HG03159 (cell line): ENCODE data around the gene TMEM163.
A peak's percentile ranks its signal among the peaks of the same experiment; 100 is the strongest.
"Not testable (repeated sequence)": the region's sequence is repeated elsewhere in the genome, so short reads cannot be mapped to it uniquely, and the experiment has no call there.

ENCODE experiments used
- ATAC-seq: cut with Tn5 transposase; IDR thresholded peaks from one replicate; pipeline ENCODE4 v1.9.1; 2021; ENCODE audit warnings: mild to moderate bottlenecking, moderate library complexity; ENCODE audit not compliant: unreplicated experiment

Gene TMEM163

DNA sequence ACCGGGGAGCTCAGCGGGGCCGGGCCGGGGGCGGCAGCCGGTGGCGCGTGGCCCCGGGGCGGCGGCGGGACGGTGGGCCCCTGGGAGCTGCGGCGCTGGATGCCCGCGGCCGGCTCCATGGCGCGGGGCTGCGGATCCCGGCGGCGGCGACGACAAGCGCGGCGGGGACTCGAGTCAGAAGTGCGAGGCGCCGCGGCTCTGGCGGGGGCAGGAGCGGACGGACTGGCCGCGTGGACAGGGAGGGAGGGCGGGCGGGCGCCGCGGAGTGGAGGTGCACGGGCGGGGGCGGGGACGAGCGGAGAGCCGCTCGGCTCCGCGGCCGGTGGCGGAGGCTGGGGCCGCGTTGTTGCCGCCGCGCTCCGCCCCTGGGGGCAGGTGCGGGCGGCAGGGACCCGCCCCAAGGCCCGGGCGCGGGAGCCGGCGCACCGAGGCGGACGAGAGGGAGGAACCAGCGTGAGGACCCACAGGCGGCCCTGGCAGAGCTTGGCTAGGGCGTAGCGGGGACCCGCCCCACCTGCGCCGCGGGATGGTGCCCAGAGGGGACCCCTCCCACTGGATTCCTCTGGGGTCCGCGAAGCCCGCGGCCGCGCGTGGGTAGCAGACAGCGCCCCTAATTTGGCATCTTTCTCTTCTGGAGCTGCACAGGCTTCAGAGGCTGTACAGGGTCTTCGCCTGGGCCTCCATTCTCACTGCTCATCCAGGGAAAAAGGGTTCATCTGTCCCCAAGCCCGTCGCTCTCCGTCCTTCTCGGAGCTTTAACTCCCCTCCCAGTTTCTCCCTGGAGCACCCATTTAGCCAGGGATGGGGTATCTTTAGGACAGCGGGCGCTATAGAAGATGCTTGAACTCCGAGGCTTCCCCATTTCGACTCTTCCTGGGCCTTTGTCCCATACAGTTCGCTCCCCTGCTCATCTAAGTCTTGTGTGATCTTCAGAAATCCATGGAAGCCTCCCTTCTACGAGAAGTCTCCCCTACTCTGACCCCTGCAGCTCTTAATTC is at the start of gene TMEM163:
TSS of gene TMEM163 (minus strand) at position 184 of the 998 bp plus-strand sequence.
- no peak for ATAC-seq

- no peak for ATAC-seq
Measured at GRCh38 chr2:134766583-134766982, 47.8 kb upstream of the TMEM163 start.

DNA sequence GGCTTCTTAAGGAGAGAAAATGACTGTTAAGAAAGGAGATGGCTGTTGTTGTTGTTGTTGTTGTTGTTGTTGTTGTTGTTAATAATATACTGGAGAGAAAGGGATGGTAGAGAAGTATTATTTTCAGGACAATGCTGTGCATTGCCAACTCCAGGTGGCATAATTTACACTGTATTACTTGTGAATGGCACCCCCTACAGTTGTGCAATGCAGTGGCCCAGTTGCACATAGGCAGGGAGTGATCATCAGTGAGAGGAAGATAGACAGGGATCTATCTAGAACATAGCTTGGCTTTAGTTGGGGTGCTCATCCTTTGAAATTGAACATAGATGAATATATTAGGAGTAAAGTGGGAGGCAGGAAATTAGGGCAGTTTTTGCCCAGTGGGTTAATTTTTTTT is 47.2 kb upstream of the TMEM163 start:
- no peak for ATAC-seq

GRCh38 chr2:134764164-134764563 is 45.4 kb upstream of the TMEM163 start:
- ATAC-seq: no peak

DNA sequence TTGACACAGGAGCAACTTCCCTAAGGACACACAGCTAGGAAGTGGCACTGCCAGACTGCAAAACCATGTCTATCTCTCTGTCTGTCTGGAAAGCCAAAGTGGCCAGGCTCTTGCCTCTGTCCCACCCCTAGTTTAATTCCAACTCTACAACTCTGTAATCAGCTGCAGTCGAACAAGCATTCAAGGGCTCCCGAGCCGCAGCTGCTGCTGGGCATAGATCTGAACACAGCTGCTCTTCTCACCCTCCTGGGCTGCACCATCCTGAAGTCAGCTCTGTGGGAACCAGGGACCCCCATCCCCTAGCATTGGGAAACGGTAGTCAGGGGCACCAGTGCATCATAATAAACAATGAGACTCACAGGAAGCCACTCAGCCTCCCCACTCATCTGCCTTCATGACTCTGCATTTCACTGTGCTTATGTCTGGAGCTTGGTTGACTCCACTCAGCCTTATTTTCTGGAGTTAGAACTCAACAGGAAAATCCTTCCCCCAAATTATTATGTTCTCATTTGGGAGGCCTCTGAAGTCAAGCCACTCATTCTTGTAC is 44.4 kb upstream of the TMEM163 start:
- ATAC-seq: no peak

GRCh38 chr2:134762508-134762907 is 43.7 kb upstream of the TMEM163 start:
- ATAC-seq: no peak

DNA sequence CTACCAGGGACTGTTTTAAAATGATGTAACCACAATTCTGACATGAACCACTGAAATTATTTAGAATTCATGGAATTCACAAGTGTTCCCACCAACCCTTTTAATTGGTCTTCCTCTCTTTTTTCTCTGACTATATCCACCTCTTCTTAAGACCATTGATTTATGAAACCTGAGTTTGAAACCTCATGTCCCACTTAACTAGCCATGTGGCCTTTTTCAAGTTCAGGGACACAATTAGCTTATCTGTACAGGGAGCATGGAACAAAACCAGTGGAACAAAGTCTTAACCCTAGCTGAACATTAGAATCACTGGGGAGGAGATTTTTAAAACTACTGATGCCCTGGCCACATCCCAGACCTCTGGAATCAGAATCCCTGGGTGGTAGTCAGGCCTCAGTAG is 41.6 kb upstream of the TMEM163 start:
- ATAC-seq: no peak

DNA sequence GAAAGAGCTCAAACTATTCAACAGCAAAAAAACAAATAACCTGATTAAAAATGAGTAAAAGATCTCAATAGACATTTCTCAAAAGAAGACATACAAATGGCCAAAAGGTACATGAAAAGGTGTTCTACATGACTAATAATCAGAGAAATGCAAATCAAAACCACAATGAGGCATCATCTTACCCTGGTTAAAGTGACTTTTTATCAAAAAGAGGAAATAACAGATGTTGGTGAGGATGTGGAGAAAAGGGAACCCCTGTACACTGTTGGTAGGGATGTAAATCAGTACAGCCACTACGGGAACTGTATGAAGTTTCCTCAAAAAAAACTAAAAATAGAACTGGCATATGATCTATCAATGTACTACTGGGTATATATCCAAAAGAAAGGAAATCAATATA is 39.8 kb upstream of the TMEM163 start:
- ATAC-seq: peak; percentile 98

GRCh38 chr2:134751981-134752380 is 33.2 kb upstream of the TMEM163 start:
- not testable (repeated sequence) for ATAC-seq

DNA sequence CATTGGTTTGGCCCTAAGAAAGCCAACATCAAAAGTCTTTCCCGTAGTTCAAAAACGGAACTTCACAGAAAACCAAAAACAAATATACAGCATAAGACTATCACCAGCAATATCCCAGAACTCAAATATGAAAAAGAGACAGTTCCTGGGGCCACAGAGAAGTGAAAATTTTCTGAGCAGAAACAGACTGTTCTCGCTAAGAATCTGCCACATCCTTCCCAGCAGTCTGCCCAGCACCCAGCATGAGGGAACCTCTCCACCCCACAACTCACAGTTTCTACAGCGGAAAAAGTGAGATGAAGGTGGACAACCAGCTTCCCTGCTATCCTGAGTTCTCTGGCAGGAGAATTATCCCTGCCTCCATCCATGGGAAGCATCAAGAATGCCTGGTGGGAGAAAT is 26.7 kb upstream of the TMEM163 start:
- no peak for ATAC-seq

GRCh38 chr2:134745023-134745422 is 26.2 kb upstream of the TMEM163 start:
- ATAC-seq: no peak

GRCh38 chr2:134739879-134740301 is 21.1 kb upstream of the TMEM163 start:
- ATAC-seq: peak; percentile 93

- ATAC-seq: no peak
Measured at GRCh38 chr2:134739236-134739878, 20.6 kb upstream of the TMEM163 start.

- ATAC-seq: no peak
Measured at GRCh38 chr2:134738141-134738870, 19.5 kb upstream of the TMEM163 start.

DNA sequence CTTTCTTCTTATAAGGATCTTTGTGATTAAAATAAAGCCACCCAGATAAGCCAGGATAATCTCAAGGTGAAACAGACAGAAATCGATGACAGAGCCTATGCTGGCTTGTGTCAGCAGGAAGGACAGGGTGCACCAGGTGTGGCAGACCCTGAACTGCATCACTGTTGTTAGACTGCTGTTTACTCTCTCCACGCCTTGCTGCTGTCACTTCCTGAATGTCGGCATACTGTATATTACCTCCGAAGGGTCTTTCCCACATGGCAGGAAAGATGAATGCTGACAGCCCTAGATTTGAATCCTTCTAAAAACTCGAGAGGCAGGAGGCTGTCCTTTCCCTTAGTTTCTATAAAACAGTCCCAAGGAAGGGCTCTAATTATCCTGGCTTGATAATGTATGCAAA is 18.9 kb upstream of the TMEM163 start:
- no peak for ATAC-seq

DNA sequence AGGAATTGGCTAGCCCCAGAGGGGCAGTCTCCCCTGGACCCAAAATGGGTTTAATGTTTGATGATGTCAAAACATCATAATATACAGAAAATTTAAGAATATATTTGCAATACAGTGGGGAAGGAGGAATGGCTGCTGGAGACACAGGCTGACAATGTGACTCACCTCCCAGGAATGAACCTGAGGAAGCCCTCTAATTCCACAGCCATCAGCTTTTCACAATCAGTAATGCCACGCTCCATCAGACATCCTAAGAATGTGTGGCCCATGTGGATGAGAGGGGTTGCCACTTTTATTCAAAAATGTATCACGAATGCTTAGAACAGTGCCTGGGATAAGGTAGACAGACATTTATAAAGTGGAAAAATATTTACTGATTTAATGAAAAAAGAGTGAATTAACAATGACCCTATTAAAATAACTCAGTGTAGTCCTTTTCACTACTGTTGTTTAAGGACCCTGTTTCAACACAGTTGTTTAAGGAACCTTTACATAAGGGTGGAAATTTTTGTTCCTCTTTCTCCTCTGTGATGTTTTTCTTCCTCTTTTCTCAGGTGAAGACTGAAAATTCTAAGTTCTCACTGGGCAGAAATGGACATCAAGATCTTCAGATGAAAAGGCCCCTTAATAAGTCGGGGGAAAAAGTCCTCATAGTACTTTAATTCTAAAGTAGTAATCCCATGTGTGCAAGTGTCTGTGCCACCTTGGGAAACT is 17.5 kb upstream of the TMEM163 start:
- no peak for ATAC-seq

GRCh38 chr2:134728163-134728562 is 9.4 kb upstream of the TMEM163 start:
- ATAC-seq: no peak

GRCh38 chr2:134727385-134727784 is 8.6 kb upstream of the TMEM163 start:
- no peak for ATAC-seq

DNA sequence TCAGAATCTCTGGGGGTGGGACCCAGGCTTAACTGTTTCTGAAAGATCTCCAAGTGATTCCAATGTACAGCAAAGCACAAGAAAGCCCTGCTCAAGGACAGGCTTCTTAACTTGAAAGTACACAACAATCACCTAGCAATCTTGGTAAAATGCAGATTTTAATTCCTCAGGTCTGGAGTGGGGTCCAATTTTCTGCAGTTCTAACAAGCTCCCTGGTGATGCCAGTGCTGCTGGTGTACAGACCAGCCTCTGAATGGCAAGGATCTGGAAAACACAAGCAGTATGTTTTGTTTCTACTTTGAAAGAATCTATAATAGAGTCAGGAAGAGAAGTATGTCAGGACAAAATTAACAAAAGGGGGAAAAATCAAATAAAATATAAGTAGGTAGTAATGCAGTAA is 7.8 kb upstream of the TMEM163 start:
- no peak for ATAC-seq

- no peak for ATAC-seq
Measured at GRCh38 chr2:134725876-134726275, 7.1 kb upstream of the TMEM163 start.
